ENCODE measurements around the gene RSPH6A. TPM values are rescaled to one million over a fixed set of nuclear protein-coding genes. Genes with fewer than 3 reads are reported as not detected.

Gene RSPH6A
- total and polyA plus RNA-seq, 2 of the 13 experiments (the other 11 are each of a cell fraction or from before 2014, with no cell fraction given) = 0.07 TPM; not detected in 1

GRCh38 chr19:45847663-45848062, 32.6 kb upstream of the RSPH6A start:
- in situ Hi-C loops (cut with HindIII; ENCODE audit: extremely low pct_ligation_motif_present, low pct_unique_long_range_greater_than_20kb) = no loop called here
- no peak overlapping the region for H3K9ac ChIP-seq (ENCODE audit: insufficient read depth, low read depth, low read length)
- H3K4me2 ChIP-seq (ENCODE audit: low read depth, low read length) = no peak overlapping the region
- ChIA-PET POLR2A (no interaction called here), CTCF (ENCODE audit: low intra/inter-chr PET ratio, low total read pairs) (no interaction called here)
- no TSS peak for BruUV-seq (replicated peaks)
- H3K27me3 ChIP-seq (ENCODE audit: control insufficient read depth in 1 of 2, insufficient read depth in 2 of 2, low read length in 2 of 2) = no peaks in the 10 kb centered on the region
- no peaks in the 10 kb centered on the region for H3K79me2 ChIP-seq (ENCODE audit: insufficient read depth, low read length)
- H4K20me1 ChIP-seq (ENCODE audit: insufficient read depth, low read length) = no peaks in the 10 kb centered on the region
- H3K36me3 ChIP-seq (replicated peaks in 1 of 2; ENCODE audit: control insufficient read depth in 1 of 2, insufficient read depth in 2 of 2, low read length in 2 of 2) = peaks cover 32 to 77% of the 10 kb centered on the region in 2 experiments
- TF ChIP-seq ZBTB42 (CRISPR knock-in tag; IDR thresholded peaks at IDR 0.05) = no peak
- TF ChIP-seq SMARCC2 (IDR thresholded peaks at IDR 0.05) = no peak
- TF ChIP-seq ZNF569 (CRISPR knock-in tag; IDR thresholded peaks at IDR 0.05; ENCODE audit: borderline replicate concordance) = no peak
- TF ChIP-seq TMF1 (CRISPR knock-in tag; IDR thresholded peaks at IDR 0.05; ENCODE audit: low read depth) = no peak
- TF ChIP-seq, protein P1, sequence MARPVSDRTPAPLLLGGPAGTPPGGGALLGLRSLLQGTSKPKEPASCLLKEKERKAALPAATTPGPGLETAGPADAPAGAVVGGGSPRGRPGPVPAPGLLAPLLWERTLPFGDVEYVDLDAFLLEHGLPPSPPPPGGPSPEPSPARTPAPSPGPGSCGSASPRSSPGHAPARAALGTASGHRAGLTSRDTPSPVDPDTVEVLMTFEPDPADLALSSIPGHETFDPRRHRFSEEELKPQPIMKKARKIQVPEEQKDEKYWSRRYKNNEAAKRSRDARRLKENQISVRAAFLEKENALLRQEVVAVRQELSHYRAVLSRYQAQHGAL (CRISPR knock-in tag; IDR thresholded peaks at IDR 0.05; ENCODE audit: not compliant biosample characterization) = no peak
- no peak for TF ChIP-seq CBFB (CRISPR knock-in tag; IDR thresholded peaks at IDR 0.05)
- TF ChIP-seq THAP8 (CRISPR knock-in tag; IDR thresholded peaks at IDR 0.05; ENCODE audit: borderline replicate concordance) = no peak
- no peak for TF ChIP-seq KLF13 (CRISPR knock-in tag; IDR thresholded peaks at IDR 0.05)
- TF ChIP-seq ZNF354B (CRISPR knock-in tag; IDR thresholded peaks at IDR 0.05) = no peak
- TF ChIP-seq ZNF407 (CRISPR knock-in tag; IDR thresholded peaks at IDR 0.05; ENCODE audit: not compliant biosample characterization) = no peak
- FAIRE-seq = no peak
- intact Hi-C loops (cut with micrococcal nuclease; ENCODE audit: unreplicated experiment) = no loop called here
- no peak overlapping the region for H3K4me3 ChIP-seq (replicated peaks in 1 of 3; ENCODE audit: insufficient read depth in 1 of 3, low read depth in 2 of 3, low read length in 3 of 3)
- no peaks in the 10 kb centered on the region for H3K9me3 ChIP-seq (ENCODE audit: low read length)
- DNase-seq (ENCODE audit: low spot score) = no peak
- no peak overlapping the region for H2AFZ ChIP-seq (ENCODE audit: low read length)
- no peak for ATAC-seq
- H3K27ac ChIP-seq (ENCODE audit: extremely low read length, insufficient read depth, low read length) = no peak overlapping the region
- H3K4me1 ChIP-seq (ENCODE audit: insufficient read depth, low read length) = no peaks in the 10 kb centered on the region
- WGBS (ENCODE audit: low lambda C conversion rate) = 97% methylated on average over 13 of the region's 13 CpGs

Data from HepG2 (cell line).